HCT116 (cell line): Measurements from ENCODE around the gene RAC2. TPM values are rescaled to one million over a fixed set of nuclear protein-coding genes. Genes with fewer than 3 reads are reported as not detected.

Experiments used
- ATAC-seq: fragments of 200-7000 bp; cut with Tn5 transposase; 2 replicates; pipeline ENCODE4 v1.9.1; 2020; ENCODE audit warnings: mild to moderate bottlenecking, moderate library complexity
- BruUV-seq: library from RNA; stranded (reverse); fragments of 400-500 nt; replicated peaks from 2 replicates; lab custom pipeline; 2021; lab: Mats Ljungman, UMichigan
- CTCF ChIA-PET: fragments of 300-600 bp; sonication (Branson Sonifier 250); formaldehyde crosslinking; loops from one replicate; lab custom pipeline; 2021; ENCODE audit warnings: antibody characterized with exemption; lab: Charles Lee
- POLR2A ChIA-PET: fragments of 300-600, 350-600 bp; sonication (Branson Sonifier 250); formaldehyde crosslinking; loops from one replicate; lab custom pipeline; 2021; ENCODE audit warnings: antibody characterized with exemption; lab: Charles Lee
- RAD21 ChIA-PET, 2 experiments: fragments of 300-600 bp; sonication (Branson Sonifier 250); formaldehyde crosslinking; loops; one replicate each; lab custom pipeline; 2023; ENCODE audit warnings: low total read pairs in 2 of 2; ENCODE audit not compliant: uncharacterized antibody in 2 of 2, unreplicated experiment in 2 of 2, low non-redundant PET in 1 of 2; lab: Charles Lee
- DNase-seq: peaks from one replicate; pipeline ENCODE4 v3.0.0-alpha.2; 2010; ENCODE audit warnings: low read depth, low spot score
- H2AFZ ChIP-seq: fragments of 200-600 bp; shearing (Covaris generic), sonication (generic); 2 replicates; pipeline ENCODE4 v1.6.1; 2017; ENCODE audit warnings: low read depth, mixed run types, mixed read lengths, antibody characterized with exemption, low read length; ENCODE audit not compliant: poor library complexity, severe bottlenecking
- H3K27ac ChIP-seq: 2 replicates; pipeline ENCODE4 v1.5.1; 2012; ENCODE audit warnings: low read depth, low read length
- H3K27me3 ChIP-seq: fragments of 200-600 bp; sonication (generic); 2 replicates; pipeline ENCODE4 v1.6.1; 2016; ENCODE audit warnings: mixed run types, low read length, mixed read lengths; ENCODE audit not compliant: insufficient read depth
- H3K36me3 ChIP-seq, 2 experiments: fragments of 200-500 bp in 1 of 2; fragments of 200-600 bp in 1 of 2; sonication (Bioruptor generic) in 1 of 2; sonication (generic) in 1 of 2; 2 replicates each; pipeline versions ENCODE4 v1.5.1 to v1.6.1; 2014 to 2016; ENCODE audit warnings: low read length in 2 of 2, inconsistent platforms in 1 of 2, mixed read lengths in 1 of 2, mixed run types in 1 of 2; ENCODE audit not compliant: insufficient read depth in 2 of 2, control insufficient read depth in 1 of 2
- H3K4me1 ChIP-seq, 2 experiments: fragments of 200-600 bp in 1 of 2; sonication (generic) in 1 of 2; 2 replicates each; pipeline versions ENCODE4 v1.5.1 to v1.6.1; 2012 to 2017; ENCODE audit warnings: low read length in 2 of 2, inconsistent platforms in 1 of 2, mild to moderate bottlenecking in 1 of 2, mixed read lengths in 1 of 2, mixed run types in 1 of 2, moderate library complexity in 1 of 2; ENCODE audit not compliant: insufficient read depth in 2 of 2, control insufficient read depth in 1 of 2
- H3K4me2 ChIP-seq: fragments of 200-600 bp; sonication (generic); 2 replicates; pipeline ENCODE4 v1.6.1; 2017; ENCODE audit warnings: mixed run types, low read length, mixed read lengths
- H3K4me3 ChIP-seq, 2 experiments: fragments of 200-600 bp in 1 of 2; sonication (generic) in 1 of 2; replicated peaks in 1 of 2; 2 replicates each; pipeline ENCODE4 v1.5.1; 2011 to 2016; ENCODE audit warnings: low read length in 2 of 2, control low read depth in 1 of 2, low read depth in 1 of 2, mild to moderate bottlenecking in 1 of 2, mixed read lengths in 1 of 2, mixed run types in 1 of 2
- H3K79me2 ChIP-seq: fragments of 200-600 bp; sonication (generic); 2 replicates; pipeline ENCODE4 v1.6.1; 2017; ENCODE audit warnings: mild to moderate bottlenecking, mixed run types, low read length, moderate library complexity, mixed read lengths; ENCODE audit not compliant: insufficient read depth
- H3K9ac ChIP-seq: fragments of 200-600 bp; sonication (generic); 2 replicates; pipeline ENCODE4 v1.6.1; 2016; ENCODE audit warnings: low read length, mixed read lengths
- H3K9me2 ChIP-seq: fragments of 200-600 bp; sonication (generic), shearing (Covaris generic); 2 replicates; pipeline ENCODE4 v1.6.1; 2017; ENCODE audit warnings: mixed run types, mild to moderate bottlenecking, moderate library complexity; ENCODE audit not compliant: insufficient read depth
- H3K9me3 ChIP-seq, 2 experiments: fragments of 200-500 bp in 1 of 2; fragments of 200-600 bp in 1 of 2; sonication (Bioruptor generic) in 1 of 2; sonication (generic) in 1 of 2; 2 replicates each; pipeline ENCODE4 v1.6.1; 2014 to 2017; ENCODE audit warnings: low read length in 2 of 2, mixed read lengths in 2 of 2, inconsistent platforms in 1 of 2, low read depth in 1 of 2, mild to moderate bottlenecking in 1 of 2, mixed run types in 1 of 2, moderate library complexity in 1 of 2; ENCODE audit not compliant: control insufficient read depth in 1 of 2, insufficient read depth in 1 of 2
- H4K20me1 ChIP-seq: fragments of 200-600 bp; sonication (generic), shearing (Covaris generic); 2 replicates; pipeline ENCODE4 v1.6.1; 2017; ENCODE audit warnings: mixed run types, mild to moderate bottlenecking, moderate library complexity; ENCODE audit not compliant: insufficient read depth
- ATF3 ChIP-seq: IDR thresholded peaks from 2 replicates; pipeline ENCODE4 v1.6.1; 2012
- CBX3 ChIP-seq: IDR thresholded peaks from 2 replicates; pipeline ENCODE4 v1.6.1; 2012; ENCODE audit warnings: low read depth
- CEBPB ChIP-seq: IDR thresholded peaks from 2 replicates; pipeline ENCODE4 v1.6.1; 2012; ENCODE audit warnings: low read depth
- CTCF ChIP-seq, 3 experiments: fragments of 200-600 bp in 1 of 3; sonication (generic) in 1 of 3; IDR thresholded peaks in 2 of 3; conservative IDR thresholded peaks in 1 of 3; 2 replicates each; pipeline ENCODE4 v1.5.1; 2012 to 2017; ENCODE audit warnings: low read depth in 2 of 3, low read length in 2 of 3, antibody characterized with exemption in 1 of 3, borderline replicate concordance in 1 of 3, control low read depth in 1 of 3, mild to moderate bottlenecking in 1 of 3, mixed read lengths in 1 of 3, mixed run types in 1 of 3, moderate library complexity in 1 of 3; ENCODE audit not compliant: insufficient read depth in 1 of 3
- EGR1 ChIP-seq: IDR thresholded peaks from 2 replicates; pipeline ENCODE4 v1.6.1; 2012; ENCODE audit warnings: low read depth
- ELF1 ChIP-seq: IDR thresholded peaks from 2 replicates; pipeline ENCODE4 v1.6.1; 2012; ENCODE audit warnings: low read depth, borderline replicate concordance
- EZH2phosphoT487 ChIP-seq: fragments of 200-600 bp; IDR thresholded peaks from 2 replicates; pipeline ENCODE4 v1.6.1; 2018; ENCODE audit warnings: antibody characterized with exemption, borderline replicate concordance
- POLR2A ChIP-seq: IDR thresholded peaks from 2 replicates; pipeline ENCODE4 v1.7.0; 2011; ENCODE audit warnings: borderline replicate concordance; ENCODE audit not compliant: insufficient read depth, insufficient read length; ENCODE audit errors: extremely low read depth
- RAD21 ChIP-seq: IDR thresholded peaks from 2 replicates; pipeline ENCODE4 v1.6.1; 2012; ENCODE audit warnings: low read depth, mild to moderate bottlenecking
- REST ChIP-seq: IDR thresholded peaks from 2 replicates; pipeline ENCODE4 v1.6.1; 2012; ENCODE audit warnings: low read depth
- SP1 ChIP-seq: IDR thresholded peaks from 2 replicates; pipeline ENCODE4 v1.6.1; 2012; ENCODE audit warnings: low read depth
- SRF ChIP-seq: IDR thresholded peaks from 2 replicates; pipeline ENCODE4 v1.6.1; 2012; ENCODE audit warnings: low read depth
- TCF7L2 ChIP-seq: IDR thresholded peaks from 2 replicates; pipeline ENCODE4 v1.7.0; 2011; ENCODE audit warnings: borderline replicate concordance, inconsistent platforms; ENCODE audit not compliant: insufficient read depth, insufficient read length; ENCODE audit errors: extremely low read depth
- ZFX ChIP-seq: fragments of 450-650 bp; IDR thresholded peaks from 2 replicates; pipeline ENCODE4 v1.6.1; 2017
- ZNF274 ChIP-seq: fragments of 200-500 bp; sonication (Bioruptor generic); IDR thresholded peaks from 2 replicates; pipeline ENCODE4 v1.6.1; 2014; ENCODE audit warnings: mild to moderate bottlenecking, low read depth, low read length, inconsistent platforms
- intact Hi-C: fragments of 100-400 bp; cut with micrococcal nuclease; formaldehyde crosslinking; loops from 2 replicates; pipeline ENCODE4 v1.10.0; 2022
- total RNA-seq: library from RNA; stranded (reverse); gene quantifications from one replicate; pipeline ENCODE4 v1.2.1, GENCODE V29; 2021; ENCODE audit not compliant: unreplicated experiment

The RAC2 gene
- total RNA-seq, 1 experiment from 2014 or later: 62.0 TPM

GRCh38 chr22:37230673-37231405, 13.2 kb downstream of the RAC2 start:
- H3K27me3 ChIP-seq: no peaks in the 10 kb centered on the region
- DNase-seq (no peak), ATAC-seq (no peak)
- ChIA-PET POLR2A (no interaction called here), CTCF (interaction anchor here (0.9 to 2.1 kb wide), 2 partner anchors 30 kb away, joined by 3 to 19 read pairs; no protein-coding TSS in a partner anchor), RAD21 (no interaction called here)
- BruUV-seq: no TSS peak
- no peaks in the 10 kb centered on the region for H3K9me3 ChIP-seq
- H3K4me1 ChIP-seq: peaks cover 24 to 41% of the 10 kb centered on the region in 2 experiments
- H3K9ac ChIP-seq: peak overlapping the region; percentile 22
- peak overlapping the region; percentile 22; the same call in 1 of the 2 replicates for H3K27ac ChIP-seq
- H2AFZ ChIP-seq: no peak overlapping the region
- H3K79me2 ChIP-seq: no peaks in the 10 kb centered on the region
- intact Hi-C loops: no loop called here
- no peaks in the 10 kb centered on the region; a peak in 1 of 4 replicates for H3K36me3 ChIP-seq
- TF ChIP-seq SRF (no peak), CEBPB (no peak), EZH2phosphoT487 (no peak), CBX3 (no peak), TCF7L2 (no peak), ATF3 (no peak), ZFX (no peak), ELF1 (no peak), EGR1 (no peak), CTCF (IDR thresholded peaks at IDR 0.05 in 2 of 3, conservative IDR thresholded peaks at IDR 0.05 in 1 of 3; ENCODE audit: borderline replicate concordance in 1 of 3, insufficient read depth in 1 of 3, low read depth in 2 of 3, low read length in 2 of 3) (no peak), POLR2A (no peak), RAD21 (no peak), ZNF274 (no peak), SP1 (no peak), REST (no peak)
- no peaks in the 10 kb centered on the region for H4K20me1 ChIP-seq
- H3K4me2 ChIP-seq: peak overlapping the region; percentile 88
- no peaks in the 10 kb centered on the region for H3K9me2 ChIP-seq
- H3K4me3 ChIP-seq: no peak overlapping the region
